T-cell (primary cell): Measurements from ENCODE around the gene CSF2. TPM values are rescaled to one million over a fixed set of nuclear protein-coding genes. Genes with fewer than 3 reads are reported as not detected.

ENCODE experiments used
- ATAC-seq, 4 experiments: fragments of 200-7000 bp in 3 of 4; fragments of 150-1000 bp in 1 of 4; cut with Tn5 transposase; replicated peaks in 1 of 4; 1 replicate in 3 of 4; 2 replicates in 1 of 4; pipeline ENCODE4 v1.10.0; 2021; ENCODE audit warnings: moderate library complexity in 3 of 4, mild to moderate bottlenecking in 2 of 4, moderate number of reproducible peaks in 1 of 4
- CTCF ChIA-PET, 2 donors: fragments of 300-600 bp; sonication (Branson Sonifier 250); formaldehyde crosslinking; loops; one replicate each; lab custom pipeline; 2022; ENCODE audit warnings: antibody characterized with exemption in 2 of 2; lab: Charles Lee
- POLR2A ChIA-PET, 2 donors: fragments of 300-600 bp; sonication (Branson Sonifier 250); formaldehyde crosslinking; loops; one replicate each; lab custom pipeline; 2022; ENCODE audit warnings: antibody characterized with exemption in 2 of 2; lab: Charles Lee
- DNase-seq, 35 experiments: peaks; one replicate each; pipeline versions ENCODE4 v3.0.0 to v3.0.0-alpha.2; 2013 to 2023
- H3K27ac ChIP-seq: one replicate; pipeline ENCODE4 v1.5.1; 2013; ENCODE audit warnings: low read length
- H3K27me3 ChIP-seq, 2 experiments: replicated peaks in 1 of 2; 1 replicate in 1 of 2; 2 replicates in 1 of 2; pipeline versions ENCODE4 v1.6.1 to v1.7.0; 2013; ENCODE audit warnings: low read length in 1 of 2, mixed read lengths in 1 of 2; ENCODE audit not compliant: control insufficient read depth in 2 of 2, insufficient read depth in 2 of 2; ENCODE audit errors: extremely low read depth in 1 of 2
- H3K36me3 ChIP-seq, 2 donors: 1 replicate in 1 of 2; 2 replicates in 1 of 2; pipeline versions ENCODE4 v1.6.1 to v1.7.0; 2013; ENCODE audit warnings: low read length in 1 of 2; ENCODE audit not compliant: control insufficient read depth in 2 of 2, insufficient read depth in 1 of 2; ENCODE audit errors: extremely low read depth in 1 of 2
- H3K4me1 ChIP-seq, 2 experiments: 1 replicate in 1 of 2; 2 replicates in 1 of 2; pipeline versions ENCODE4 v1.6.1 to v1.7.0; 2013; ENCODE audit warnings: low read length in 2 of 2, mixed read lengths in 1 of 2; ENCODE audit not compliant: insufficient read depth in 2 of 2, control insufficient read depth in 1 of 2; ENCODE audit errors: extremely low read depth in 1 of 2
- H3K4me3 ChIP-seq, 2 donors: 1 replicate in 1 of 2; 2 replicates in 1 of 2; pipeline versions ENCODE4 v1.5.1 to v1.7.0; 2013; ENCODE audit warnings: mild to moderate bottlenecking in 2 of 2, low read length in 1 of 2, moderate library complexity in 1 of 2; ENCODE audit not compliant: control insufficient read depth in 1 of 2; ENCODE audit errors: extremely low read depth in 1 of 2
- H3K9me3 ChIP-seq: 2 replicates; pipeline ENCODE4 v1.7.0; 2013
- H3K27ac Mint-ChIP-seq, 2 donors: one replicate each; pipeline ENCODE4 v1.8.0; 2020 to 2021; ENCODE audit warnings: mild to moderate bottlenecking in 2 of 2, mixed read lengths in 2 of 2
- H3K27me3 Mint-ChIP-seq, 2 donors: one replicate each; pipeline ENCODE4 v1.8.0; 2021 to 2022; ENCODE audit warnings: mixed read lengths in 2 of 2
- H3K36me3 Mint-ChIP-seq: one replicate; pipeline ENCODE4 v1.8.0; 2021; ENCODE audit warnings: mixed read lengths
- H3K4me1 Mint-ChIP-seq, 3 donors: one replicate each; pipeline ENCODE4 v1.8.0; 2020 to 2022; ENCODE audit warnings: mixed read lengths in 3 of 3, mild to moderate bottlenecking in 1 of 3
- H3K4me3 Mint-ChIP-seq, 3 donors: one replicate each; pipeline ENCODE4 v1.8.0; 2020 to 2022; ENCODE audit warnings: mild to moderate bottlenecking in 3 of 3, mixed read lengths in 3 of 3, moderate library complexity in 3 of 3
- H3K9me3 Mint-ChIP-seq, 3 donors: one replicate each; pipeline ENCODE4 v1.8.0; 2020 to 2022; ENCODE audit warnings: mixed read lengths in 3 of 3
- WGBS: methylation state at CpG from one replicate; pipeline ENCODE4 v1.1.5; 2013; ENCODE audit warnings: missing lambda C conversion rate; ENCODE audit not compliant: insufficient coverage; 5-methylcytosine and 5-hydroxymethylcytosine counted together
- total RNA-seq, 35 experiments: library from RNA in 6 of 35; stranded (reverse) in 6 of 35; fragments of 120-200 nt in 1 of 35; gene quantifications; one replicate each; pipeline versions ENCODE4 v1.2.1 to v1.2.4 and lab custom pipeline; 2013 to 2026

Gene CSF2
- total RNA-seq, 5 donors from 2014 or later (not counting 1 experiment from before 2014, with no cell fraction given) = 0.89 TPM; not detected in 4

DNA sequence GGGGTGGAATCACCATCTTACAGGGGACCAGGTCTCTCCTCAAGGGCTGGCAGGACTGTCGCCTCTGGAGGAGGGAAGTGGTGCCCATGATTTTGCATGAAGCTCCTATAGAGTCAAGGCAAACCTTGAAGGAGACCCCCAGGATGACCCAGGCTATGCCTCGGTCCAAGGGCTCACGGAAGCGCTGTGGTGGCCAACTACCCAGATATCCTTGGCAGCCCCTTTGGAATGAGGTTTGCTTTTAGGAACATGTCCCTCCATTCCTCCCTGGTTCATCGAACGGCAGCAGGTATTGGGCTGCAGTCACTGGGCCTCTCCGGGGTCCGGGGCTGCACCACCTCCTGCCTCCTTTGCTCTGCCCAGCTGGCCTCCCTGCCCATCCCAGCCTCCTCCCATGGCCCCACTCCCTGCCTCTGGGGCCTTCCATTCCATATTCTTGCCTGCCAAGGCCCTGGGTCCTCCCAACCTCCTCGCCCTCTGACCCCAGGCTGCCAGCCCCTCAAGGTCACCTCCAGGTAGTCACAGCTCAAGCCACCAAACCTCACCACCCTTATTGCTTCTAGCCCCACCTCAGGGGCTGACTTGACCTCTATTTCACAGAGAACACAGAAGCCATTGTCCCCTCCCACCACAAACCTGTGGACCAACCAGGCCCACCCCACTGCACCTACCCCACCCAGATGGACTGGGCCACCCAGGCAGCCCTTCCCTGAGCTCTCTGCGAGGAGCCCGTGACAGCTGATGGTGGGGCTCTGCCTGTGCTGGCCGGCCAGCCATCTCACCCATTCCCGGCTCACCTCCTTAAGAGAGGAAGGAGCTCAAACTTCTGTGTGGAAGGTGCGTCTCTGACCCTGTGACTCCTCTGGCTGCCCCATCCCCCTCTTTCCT lies 16.7 kb upstream of the CSF2 start:
- Histone ChIP-seq H3K27me3 (peaks cover 0 to 3% of the 10 kb centered on the region in 2 experiments), H3K27ac (peak overlapping the region; percentile 89), H3K9me3 (no peaks in the 10 kb centered on the region), H3K36me3 (no peaks in the 10 kb centered on the region), H3K4me1 (peaks cover 0 to 52% of the 10 kb centered on the region in 2 experiments), H3K4me3 (no peak overlapping the region)
- Mint-ChIP-seq H3K36me3 (no peaks in the 10 kb centered on the region), H3K4me3 (no peak overlapping the region), H3K4me1 (peaks cover 39 to 57% (median 47%) of the 10 kb centered on the region in 3 donors), H3K27me3 (no peaks in the 10 kb centered on the region), H3K27ac (peak overlapping the region in 1 of 2 donors; percentile 48), H3K9me3 (no peaks in the 10 kb centered on the region)
- 86% methylated on average over 6 of the region's 14 CpGs for WGBS
- CTCF ChIA-PET = interaction anchor here in 1 of 2 donors (1.1 to 1.6 kb wide), 2 partner anchors 50 to 467 kb away, joined by 6 to 7 read pairs; no protein-coding TSS in a partner anchor
- ATAC-seq (no peak), DNase-seq (peak in 3 of 35 experiments; percentile 0 to 11 (median 5))
- POLR2A ChIA-PET = interaction anchor here in 1 of 2 donors (0.6 kb wide), 1 partner anchor 417 kb away, joined by 3 read pairs; no protein-coding TSS in a partner anchor

DNA sequence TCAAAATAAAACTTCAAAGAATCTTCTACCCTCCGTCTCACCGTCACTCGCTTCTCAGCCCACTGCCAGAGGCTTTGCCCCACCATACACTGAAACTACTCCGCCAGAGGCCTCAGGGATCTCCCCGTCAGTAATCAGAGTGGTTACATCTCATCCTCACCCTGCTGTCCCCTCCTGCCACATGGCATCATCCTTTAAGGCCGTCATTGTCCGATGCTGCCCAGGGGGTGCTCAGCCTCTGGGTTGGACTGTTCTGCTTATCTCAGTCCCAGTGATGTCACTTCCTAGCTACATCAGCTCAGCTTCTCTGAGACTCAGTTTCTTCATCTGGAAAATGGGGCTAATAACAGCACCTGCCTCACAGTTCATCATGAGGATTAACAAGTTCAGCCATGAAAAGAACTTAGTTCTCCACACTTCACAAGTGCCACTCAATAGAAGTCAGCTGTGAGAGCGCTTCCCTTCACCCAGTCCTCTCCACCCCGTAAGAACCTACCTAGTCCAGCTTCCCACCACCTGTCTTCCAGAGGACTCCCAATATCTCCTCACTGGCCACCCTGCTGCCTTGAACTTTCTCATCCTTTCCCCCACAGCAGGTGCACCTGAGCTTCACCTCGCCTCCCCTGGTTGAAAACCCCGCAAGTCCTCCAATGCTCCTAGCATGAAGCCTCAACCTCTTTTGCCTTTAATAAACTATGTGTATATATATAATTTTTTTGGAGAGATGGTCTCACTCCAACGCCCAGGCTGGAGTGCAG lies 15.9 kb upstream of the CSF2 start:
- H3K36me3 ChIP-seq = no peaks in the 10 kb centered on the region
- no peak overlapping the region for H3K27ac ChIP-seq
- H3K27me3 Mint-ChIP-seq = no peaks in the 10 kb centered on the region
- no peaks in the 10 kb centered on the region for H3K36me3 Mint-ChIP-seq
- no peak overlapping the region for H3K4me3 ChIP-seq
- peaks cover 39 to 54% (median 47%) of the 10 kb centered on the region in 3 donors for H3K4me1 Mint-ChIP-seq
- peaks cover 0 to 52% of the 10 kb centered on the region in 2 experiments for H3K4me1 ChIP-seq
- H3K9me3 ChIP-seq = no peaks in the 10 kb centered on the region
- peaks cover 0 to 3% of the 10 kb centered on the region in 2 experiments for H3K27me3 ChIP-seq
- 77% methylated on average over 9 of the region's 12 CpGs for WGBS
- DNase-seq (peak in 3 of 35 experiments; percentile 2 to 17 (median 10)), ATAC-seq (no peak)
- ChIA-PET POLR2A (no interaction called here), CTCF (interaction anchor here in 1 of 2 donors (0.6 kb wide), 1 partner anchor 428 kb away, joined by 8 read pairs; no protein-coding TSS in a partner anchor)
- no peak overlapping the region for H3K4me3 Mint-ChIP-seq
- H3K9me3 Mint-ChIP-seq = no peaks in the 10 kb centered on the region
- peak overlapping the region; percentile 11 to 48 for H3K27ac Mint-ChIP-seq

DNA sequence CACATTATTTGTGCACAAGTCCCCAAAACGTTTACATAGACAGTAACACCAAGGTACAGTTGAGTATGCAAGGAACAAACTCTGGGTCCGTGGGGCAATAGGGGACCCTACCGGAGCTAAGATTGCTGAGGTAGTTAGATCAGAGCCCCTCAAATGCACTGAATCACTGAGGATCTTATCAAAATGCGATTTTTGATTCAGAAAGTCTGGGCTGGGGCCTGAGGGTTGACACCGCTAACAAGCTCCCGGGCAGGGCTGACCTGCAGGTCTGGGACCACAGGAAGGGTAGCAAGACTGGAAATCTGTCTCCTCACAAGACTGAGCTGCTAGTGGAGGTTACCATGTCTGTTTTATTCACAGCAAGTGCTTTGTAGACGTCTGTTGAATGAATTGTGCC lies 14.9 kb upstream of the CSF2 start:
- no peak overlapping the region for H3K4me3 ChIP-seq
- no peaks in the 10 kb centered on the region for H3K9me3 ChIP-seq
- no peaks in the 10 kb centered on the region for H3K27me3 Mint-ChIP-seq
- ChIA-PET CTCF (interaction anchor here in 1 of 2 donors (0.6 kb wide), 2 partner anchors 429 to 463 kb away, joined by 3 to 8 read pairs; no protein-coding TSS in a partner anchor), POLR2A (interaction anchor here in 1 of 2 donors (0.7 kb wide), 1 partner anchor 330 kb away, joined by 5 read pairs; no protein-coding TSS in a partner anchor)
- H3K27ac Mint-ChIP-seq = peak overlapping the region in 1 of 2 donors; percentile 23
- H3K4me1 ChIP-seq = peaks cover 0 to 57% of the 10 kb centered on the region in 2 experiments
- DNase-seq (peak in 1 of 35 experiments; percentile 3), ATAC-seq (no peak)
- no peak overlapping the region for H3K4me3 Mint-ChIP-seq
- no peak overlapping the region for H3K27ac ChIP-seq
- WGBS = 78% methylated on average over 7 of the region's 7 CpGs
- H3K36me3 Mint-ChIP-seq = no peaks in the 10 kb centered on the region
- peaks cover 0 to 2% of the 10 kb centered on the region in 2 experiments for H3K27me3 ChIP-seq
- H3K4me1 Mint-ChIP-seq = peaks cover 35 to 60% (median 51%) of the 10 kb centered on the region in 3 donors
- H3K36me3 ChIP-seq = no peaks in the 10 kb centered on the region
- H3K9me3 Mint-ChIP-seq = no peaks in the 10 kb centered on the region

DNA sequence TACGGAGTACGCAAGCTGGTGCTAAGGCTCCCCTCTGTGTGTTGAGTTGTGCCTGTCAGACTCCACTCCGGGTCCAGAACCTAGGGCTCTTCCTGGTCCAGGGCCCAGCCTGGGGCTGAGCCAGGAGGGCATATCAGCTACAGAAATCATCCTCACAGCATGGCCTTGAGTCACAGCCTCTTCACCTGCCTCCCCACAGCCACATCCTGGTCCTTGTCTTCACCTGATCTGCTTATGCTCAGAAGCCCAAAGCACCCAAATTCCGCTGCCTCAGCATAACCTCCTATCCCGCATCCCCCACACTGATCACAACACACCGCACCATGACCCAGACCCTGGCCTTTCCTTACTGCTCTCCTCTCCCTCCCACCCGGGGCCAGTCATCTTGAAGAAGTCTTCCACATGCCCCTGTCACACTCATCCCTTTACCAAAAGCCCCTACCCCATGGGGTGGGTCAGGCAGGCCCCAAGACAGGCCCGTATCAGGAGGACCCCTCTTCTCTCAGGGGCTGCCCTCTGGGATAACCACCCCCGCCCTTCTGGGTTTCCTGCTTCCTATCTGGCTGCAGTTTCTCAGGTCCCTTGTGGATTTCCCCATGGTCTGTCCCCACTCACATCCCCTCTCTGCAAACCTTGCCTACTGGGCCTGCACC lies 14.4 kb upstream of the CSF2 start:
- Mint-ChIP-seq H3K9me3 (no peaks in the 10 kb centered on the region), H3K4me1 (peaks cover 32 to 63% (median 51%) of the 10 kb centered on the region in 3 donors), H3K27me3 (no peaks in the 10 kb centered on the region), H3K27ac (peak overlapping the region in 1 of 2 donors; percentile 23), H3K36me3 (no peaks in the 10 kb centered on the region), H3K4me3 (no peak overlapping the region)
- no peaks in the 10 kb centered on the region for H3K36me3 ChIP-seq
- WGBS = 63% methylated on average over 9 of the region's 9 CpGs
- CTCF ChIA-PET = interaction anchor here in 1 of 2 donors (0.6 kb wide), 1 partner anchor 464 kb away, joined by 3 read pairs; no protein-coding TSS in a partner anchor
- H3K4me3 ChIP-seq = no peak overlapping the region
- H3K27ac ChIP-seq = no peak overlapping the region
- H3K4me1 ChIP-seq = peaks cover 0 to 58% of the 10 kb centered on the region in 2 experiments
- DNase-seq (peak in 21 of 35 experiments; percentile 8 to 48 (median 29)), ATAC-seq (peak; percentile 41 to 61 (median 53))
- POLR2A ChIA-PET = interaction anchor here in 1 of 2 donors (0.6 to 0.7 kb wide), 2 partner anchors 329 to 1566 kb away, joined by 5 read pairs; no protein-coding TSS in a partner anchor
- no peaks in the 10 kb centered on the region for H3K27me3 ChIP-seq
- H3K9me3 ChIP-seq = no peaks in the 10 kb centered on the region

DNA sequence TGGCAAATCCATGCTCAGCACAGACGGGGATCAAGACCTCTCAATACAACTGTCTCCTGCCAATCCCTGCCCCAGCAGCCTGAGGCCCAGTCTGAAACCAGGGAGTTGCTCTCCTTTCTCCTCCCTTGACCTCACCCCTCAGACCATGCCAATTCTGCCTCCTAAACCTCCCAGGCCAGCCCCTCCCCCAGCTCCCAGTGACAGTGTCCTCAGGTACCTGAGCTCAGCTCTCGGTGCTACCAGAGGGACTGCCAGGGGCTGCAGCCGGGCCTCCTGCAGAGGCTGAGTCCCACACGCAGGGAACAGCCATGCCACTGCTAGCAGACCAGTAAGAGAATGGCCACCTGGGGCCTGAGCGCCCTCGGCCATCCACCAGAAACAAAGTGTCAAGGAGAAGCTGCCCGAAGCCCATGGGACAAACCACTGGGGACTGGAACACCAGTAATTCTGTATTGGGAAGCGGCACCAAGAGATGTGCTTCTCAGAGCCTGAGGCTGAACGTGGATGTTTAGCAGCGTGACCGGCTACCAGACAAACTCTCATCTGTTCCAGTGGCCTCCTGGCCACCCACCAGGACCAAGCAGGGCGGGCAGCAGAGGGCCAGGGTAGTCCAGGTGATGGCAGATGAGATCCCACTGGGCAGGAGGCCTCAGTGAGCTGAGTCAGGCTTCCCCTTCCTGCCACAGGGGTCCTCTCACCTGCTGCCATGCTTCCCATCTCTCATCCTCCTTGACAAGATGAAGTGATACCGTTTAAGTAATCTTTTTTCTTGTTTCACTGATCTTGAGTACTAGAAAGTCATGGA lies 13.7 kb upstream of the CSF2 start:
- no peak overlapping the region for H3K27ac Mint-ChIP-seq
- Histone ChIP-seq H3K4me3 (no peak overlapping the region), H3K36me3 (no peaks in the 10 kb centered on the region), H3K4me1 (peaks cover 0 to 56% of the 10 kb centered on the region in 2 experiments), H3K27ac (no peak overlapping the region), H3K27me3 (no peaks in the 10 kb centered on the region), H3K9me3 (no peaks in the 10 kb centered on the region)
- ChIA-PET POLR2A (no interaction called here), CTCF (interaction anchor here in 1 of 2 donors (0.5 kb wide), 1 partner anchor 634 kb away, joined by 9 read pairs; no protein-coding TSS in a partner anchor)
- no peaks in the 10 kb centered on the region for H3K36me3 Mint-ChIP-seq
- peaks cover 28 to 60% (median 48%) of the 10 kb centered on the region in 3 donors for H3K4me1 Mint-ChIP-seq
- peak in 3 of 35 experiments; percentile 2 to 18 (median 12) for DNase-seq
- H3K27me3 Mint-ChIP-seq = no peaks in the 10 kb centered on the region
- H3K9me3 Mint-ChIP-seq = no peaks in the 10 kb centered on the region
- ATAC-seq = no peak
- H3K4me3 Mint-ChIP-seq = no peak overlapping the region
- WGBS = 91% methylated on average over 11 of the region's 13 CpGs
